HEK293 (cell line): ENCODE results near the gene ILK.

ENCODE experiments used
- CTCF ChIA-PET: fragments of 350-600 bp; formaldehyde crosslinking; extraction: SDS; loops from one replicate; lab custom pipeline; 2021; ENCODE audit warnings: antibody characterized with exemption; lab: Yijun Ruan, JAX
- POLR2A ChIA-PET: fragments of 300-600 bp; formaldehyde crosslinking; extraction: SDS; loops from one replicate; lab custom pipeline; 2020; ENCODE audit warnings: antibody characterized with exemption, inconsistent platforms; lab: Yijun Ruan, JAX
- H3K27ac ChIP-seq: fragments of 200-500 bp; sonication (Bioruptor generic); 2 replicates; pipeline ENCODE4 v1.5.1; 2014; ENCODE audit warnings: low read depth, low read length, control low read depth, inconsistent platforms; ENCODE audit errors: extremely low read depth
- H3K36me3 ChIP-seq, 2 experiments: fragments of 200-500 bp in 1 of 2; sonication (Bioruptor generic) in 1 of 2; 1 replicate in 1 of 2; 2 replicates in 1 of 2; pipeline ENCODE4 v1.5.1; 2014 to 2017; ENCODE audit warnings: inconsistent platforms in 2 of 2, low read length in 2 of 2; ENCODE audit not compliant: control insufficient read depth in 2 of 2, insufficient read depth in 1 of 2
- H3K4me1 ChIP-seq: fragments of 200-500 bp; sonication (Bioruptor generic); 2 replicates; pipeline ENCODE4 v1.5.1; 2014; ENCODE audit warnings: mild to moderate bottlenecking, low read length, inconsistent platforms; ENCODE audit not compliant: control insufficient read depth, insufficient read depth
- H3K4me3 ChIP-seq: 2 replicates; pipeline ENCODE4 v1.5.1; 2011; ENCODE audit warnings: low read depth, mild to moderate bottlenecking, control low read depth, low read length, moderate library complexity
- H3K9me3 ChIP-seq: fragments of 200-500 bp; sonication (Bioruptor generic); 2 replicates; pipeline ENCODE4 v1.5.1; 2014; ENCODE audit warnings: low read depth, low read length, inconsistent platforms; ENCODE audit not compliant: control insufficient read depth, insufficient read depth
- BCL11B ChIP-seq: fragments of 450-650 bp; formaldehyde crosslinking; IDR thresholded peaks from 2 replicates; pipeline ENCODE4 v1.5.1; 2016; ENCODE audit warnings: low read depth, missing biosample characterization, missing genetic modification characterization
- HOXA7 ChIP-seq: sonication (generic); formaldehyde crosslinking; IDR thresholded peaks from 2 replicates; pipeline ENCODE4 v1.8.1; 2022; ENCODE audit warnings: missing genetic modification reagents, borderline replicate concordance
- REPIN1 ChIP-seq: fragments of 450-650 bp; formaldehyde crosslinking; IDR thresholded peaks from 2 replicates; pipeline ENCODE4 v1.5.1; 2017; ENCODE audit warnings: missing biosample characterization, missing genetic modification characterization, low read depth
- ZBTB48 ChIP-seq: fragments of 450-650 bp; formaldehyde crosslinking; IDR thresholded peaks from 2 replicates; pipeline ENCODE4 v1.5.1; 2016; ENCODE audit warnings: missing biosample characterization, missing genetic modification characterization
- ZBTB7A ChIP-seq: fragments of 450-650 bp; formaldehyde crosslinking; IDR thresholded peaks from 2 replicates; pipeline ENCODE4 v1.5.1; 2016; ENCODE audit warnings: low read depth, missing biosample characterization, missing genetic modification characterization
- ZNF16 ChIP-seq: fragments of 450-650 bp; formaldehyde crosslinking; IDR thresholded peaks from 2 replicates; pipeline ENCODE4 v1.5.1; 2016; ENCODE audit warnings: low read depth, missing biosample characterization, missing genetic modification characterization
- ZNF473 ChIP-seq: fragments of 450-650 bp; formaldehyde crosslinking; IDR thresholded peaks from 2 replicates; pipeline ENCODE4 v1.5.1; 2017; ENCODE audit warnings: missing biosample characterization, missing genetic modification characterization
- ZNF558 ChIP-seq: fragments of 450-650 bp; formaldehyde crosslinking; IDR thresholded peaks from 2 replicates; pipeline ENCODE4 v1.5.1; 2016; ENCODE audit warnings: missing biosample characterization, missing genetic modification characterization
- ZNF560 ChIP-seq: fragments of 450-650 bp; formaldehyde crosslinking; IDR thresholded peaks from 2 replicates; pipeline ENCODE4 v1.5.1; 2017; ENCODE audit warnings: missing biosample characterization, missing genetic modification characterization, borderline replicate concordance
- ZNF624 ChIP-seq: fragments of 450-650 bp; formaldehyde crosslinking; IDR thresholded peaks from 2 replicates; pipeline ENCODE4 v1.5.1; 2017; ENCODE audit warnings: missing biosample characterization, missing genetic modification characterization
- ZNF677 ChIP-seq: fragments of 450-650 bp; IDR thresholded peaks from 2 replicates; pipeline ENCODE4 v1.5.0; 2018; ENCODE audit warnings: missing biosample characterization, mild to moderate bottlenecking, missing genetic modification characterization, moderate library complexity
- ZNF707 ChIP-seq: fragments of 450-650 bp; formaldehyde crosslinking; IDR thresholded peaks from 2 replicates; pipeline ENCODE4 v1.5.1; 2016; ENCODE audit warnings: missing biosample characterization, missing genetic modification characterization
- ZNF747 ChIP-seq: fragments of 450-650 bp; formaldehyde crosslinking; IDR thresholded peaks from 2 replicates; pipeline ENCODE4 v1.5.1; 2016; ENCODE audit warnings: missing biosample characterization, missing genetic modification characterization
- ZNF785 ChIP-seq: fragments of 450-650 bp; formaldehyde crosslinking; IDR thresholded peaks from 2 replicates; pipeline ENCODE4 v1.5.1; 2016; ENCODE audit warnings: missing biosample characterization, missing genetic modification characterization
- TF ChIP-seq, protein P1 (sequence below): fragments of 450-650 bp; IDR thresholded peaks from 2 replicates; pipeline ENCODE4 v1.5.1; 2018; ENCODE audit warnings: missing biosample characterization, missing genetic modification characterization
- TF ChIP-seq, protein P2 (sequence below): fragments of 450-650 bp; formaldehyde crosslinking; IDR thresholded peaks from 2 replicates; pipeline ENCODE4; 2016; ENCODE audit warnings: missing biosample characterization, missing genetic modification characterization
- TF ChIP-seq, protein P3 (sequence below): fragments of 450-650 bp; IDR thresholded peaks from 2 replicates; pipeline ENCODE4 v1.5.1; 2018; ENCODE audit warnings: missing biosample characterization, mild to moderate bottlenecking, missing genetic modification characterization
- TF ChIP-seq, protein P4 (sequence below): fragments of 450-650 bp; formaldehyde crosslinking; IDR thresholded peaks from 2 replicates; pipeline ENCODE4 v1.5.1; 2016; ENCODE audit warnings: missing biosample characterization, missing genetic modification characterization
- TF ChIP-seq, protein P5 (sequence below): fragments of 450-650 bp; formaldehyde crosslinking; IDR thresholded peaks from 2 replicates; pipeline ENCODE4 v1.5.1; 2016; ENCODE audit warnings: missing biosample characterization, missing genetic modification characterization, borderline replicate concordance

Gene ILK

DNA sequence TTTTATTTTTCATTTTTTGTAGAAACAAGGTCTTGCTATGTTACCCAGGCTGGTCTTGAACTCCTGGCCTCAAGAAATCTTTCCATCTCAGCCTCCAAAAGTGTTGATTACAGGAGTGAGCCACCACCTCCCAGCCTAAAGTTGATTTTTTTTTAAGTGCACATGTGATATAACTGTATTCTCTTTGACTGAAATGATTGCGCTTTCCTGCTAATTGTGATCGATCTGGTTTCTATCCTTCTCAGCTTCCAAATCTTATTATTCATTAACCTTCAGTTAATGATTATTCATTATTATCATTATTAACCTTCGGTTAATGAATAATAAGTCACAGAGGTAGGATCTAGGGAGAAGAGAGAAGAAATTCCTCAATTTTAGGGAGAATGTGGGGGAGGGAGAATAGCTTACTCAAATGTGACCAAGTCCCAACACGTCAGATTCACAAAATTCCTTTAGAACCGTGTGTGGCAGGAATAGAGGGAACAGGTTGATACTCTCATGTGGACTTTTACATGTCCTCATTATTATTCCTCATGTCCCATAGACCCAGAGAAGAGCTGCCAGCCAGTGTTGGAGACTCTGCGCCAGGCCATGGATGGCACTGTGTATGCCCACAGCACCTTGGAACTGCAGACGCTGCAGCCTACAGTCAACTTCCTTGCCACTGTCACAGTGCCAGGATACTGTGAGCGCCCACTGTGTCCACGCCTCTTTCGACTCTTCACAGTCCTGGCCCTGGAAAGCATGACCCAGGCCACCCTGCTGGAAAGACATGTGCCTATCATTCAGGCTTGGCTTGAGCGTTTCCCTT, 47.2 kb upstream of the ILK start:
- CTCF ChIA-PET, result interaction anchor here (0.6 to 1.2 kb wide), 2 partner anchors 12 to 195 kb away, joined by 3 to 5 read pairs; no protein-coding TSS in a partner anchor
- Histone ChIP-seq H3K27ac (no peak overlapping the region), H3K4me1 (no peaks in the 10 kb centered on the region), H3K4me3 (no peak overlapping the region), H3K9me3 (no peaks in the 10 kb centered on the region), H3K36me3 (peaks cover 0 to 10% of the 10 kb centered on the region in 2 experiments; a peak in 1 of 3 replicates)
- POLR2A ChIA-PET, result no interaction called here
- TF ChIP-seq ZNF16 (tag by site-specific recombination) (no peak), ZNF707 (tag by site-specific recombination) (no peak), ZNF473 (tag by site-specific recombination) (no peak)
- TF ChIP-seq, protein P1, sequence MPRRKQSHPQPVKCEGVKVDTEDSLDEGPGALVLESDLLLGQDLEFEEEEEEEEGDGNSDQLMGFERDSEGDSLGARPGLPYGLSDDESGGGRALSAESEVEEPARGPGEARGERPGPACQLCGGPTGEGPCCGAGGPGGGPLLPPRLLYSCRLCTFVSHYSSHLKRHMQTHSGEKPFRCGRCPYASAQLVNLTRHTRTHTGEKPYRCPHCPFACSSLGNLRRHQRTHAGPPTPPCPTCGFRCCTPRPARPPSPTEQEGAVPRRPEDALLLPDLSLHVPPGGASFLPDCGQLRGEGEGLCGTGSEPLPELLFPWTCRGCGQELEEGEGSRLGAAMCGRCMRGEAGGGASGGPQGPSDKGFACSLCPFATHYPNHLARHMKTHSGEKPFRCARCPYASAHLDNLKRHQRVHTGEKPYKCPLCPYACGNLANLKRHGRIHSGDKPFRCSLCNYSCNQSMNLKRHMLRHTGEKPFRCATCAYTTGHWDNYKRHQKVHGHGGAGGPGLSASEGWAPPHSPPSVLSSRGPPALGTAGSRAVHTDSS (tag by site-specific recombination), result no peak
- TF ChIP-seq, protein P2, sequence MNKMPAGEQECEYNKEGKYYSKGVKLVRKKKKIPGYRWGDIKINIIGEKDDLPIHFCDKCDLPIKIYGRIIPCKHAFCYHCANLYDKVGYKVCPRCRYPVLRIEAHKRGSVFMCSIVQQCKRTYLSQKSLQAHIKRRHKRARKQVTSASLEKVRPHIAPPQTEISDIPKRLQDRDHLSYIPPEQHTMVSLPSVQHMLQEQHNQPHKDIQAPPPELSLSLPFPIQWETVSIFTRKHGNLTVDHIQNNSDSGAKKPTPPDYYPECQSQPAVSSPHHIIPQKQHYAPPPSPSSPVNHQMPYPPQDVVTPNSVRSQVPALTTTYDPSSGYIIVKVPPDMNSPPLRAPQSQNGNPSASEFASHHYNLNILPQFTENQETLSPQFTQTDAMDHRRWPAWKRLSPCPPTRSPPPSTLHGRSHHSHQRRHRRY (tag by site-specific recombination), result no peak

DNA sequence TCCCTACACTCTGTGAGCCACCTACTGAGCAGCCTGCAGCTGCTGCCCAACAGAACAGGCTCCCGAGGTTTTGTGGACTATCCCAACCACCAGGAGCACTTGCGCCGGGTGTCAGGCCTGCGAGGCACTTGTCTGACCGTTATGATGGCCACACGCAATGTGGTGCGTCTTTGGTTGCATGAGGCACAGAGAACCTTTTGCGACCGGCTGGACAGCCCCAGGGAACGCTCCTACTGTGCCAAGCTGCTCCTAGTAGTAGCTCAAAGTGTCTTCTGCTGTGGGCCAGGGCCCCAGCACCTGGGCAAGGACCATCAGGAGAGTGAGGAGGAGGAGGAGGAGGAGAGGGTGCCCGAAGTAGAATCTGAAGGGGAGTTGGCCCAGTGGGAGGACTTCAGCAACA, 46.5 kb upstream of the ILK start:
- Histone ChIP-seq H3K4me3 (no peak overlapping the region), H3K27ac (no peak overlapping the region), H3K9me3 (no peaks in the 10 kb centered on the region), H3K36me3 (peaks cover 0 to 10% of the 10 kb centered on the region in 2 experiments; a peak in 1 of 3 replicates), H3K4me1 (no peaks in the 10 kb centered on the region)
- POLR2A ChIA-PET, result no interaction called here
- CTCF ChIA-PET, result no interaction called here
- TF ChIP-seq ZNF677 (tag by site-specific recombination), result no peak
- TF ChIP-seq, protein P3, sequence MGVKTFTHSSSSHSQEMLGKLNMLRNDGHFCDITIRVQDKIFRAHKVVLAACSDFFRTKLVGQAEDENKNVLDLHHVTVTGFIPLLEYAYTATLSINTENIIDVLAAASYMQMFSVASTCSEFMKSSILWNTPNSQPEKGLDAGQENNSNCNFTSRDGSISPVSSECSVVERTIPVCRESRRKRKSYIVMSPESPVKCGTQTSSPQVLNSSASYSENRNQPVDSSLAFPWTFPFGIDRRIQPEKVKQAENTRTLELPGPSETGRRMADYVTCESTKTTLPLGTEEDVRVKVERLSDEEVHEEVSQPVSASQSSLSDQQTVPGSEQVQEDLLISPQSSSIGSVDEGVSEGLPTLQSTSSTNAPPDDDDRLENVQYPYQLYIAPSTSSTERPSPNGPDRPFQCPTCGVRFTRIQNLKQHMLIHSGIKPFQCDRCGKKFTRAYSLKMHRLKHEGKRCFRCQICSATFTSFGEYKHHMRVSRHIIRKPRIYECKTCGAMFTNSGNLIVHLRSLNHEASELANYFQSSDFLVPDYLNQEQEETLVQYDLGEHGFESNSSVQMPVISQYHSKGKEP (tag by site-specific recombination), result no peak
- no peak for TF ChIP-seq HOXA7 (CRISPR knock-in tag)
- no peak for TF ChIP-seq ZNF747 (tag by site-specific recombination)
- no peak for TF ChIP-seq REPIN1 (tag by site-specific recombination)
- no peak for TF ChIP-seq ZBTB7A (tag by site-specific recombination)
- TF ChIP-seq, protein P4, sequence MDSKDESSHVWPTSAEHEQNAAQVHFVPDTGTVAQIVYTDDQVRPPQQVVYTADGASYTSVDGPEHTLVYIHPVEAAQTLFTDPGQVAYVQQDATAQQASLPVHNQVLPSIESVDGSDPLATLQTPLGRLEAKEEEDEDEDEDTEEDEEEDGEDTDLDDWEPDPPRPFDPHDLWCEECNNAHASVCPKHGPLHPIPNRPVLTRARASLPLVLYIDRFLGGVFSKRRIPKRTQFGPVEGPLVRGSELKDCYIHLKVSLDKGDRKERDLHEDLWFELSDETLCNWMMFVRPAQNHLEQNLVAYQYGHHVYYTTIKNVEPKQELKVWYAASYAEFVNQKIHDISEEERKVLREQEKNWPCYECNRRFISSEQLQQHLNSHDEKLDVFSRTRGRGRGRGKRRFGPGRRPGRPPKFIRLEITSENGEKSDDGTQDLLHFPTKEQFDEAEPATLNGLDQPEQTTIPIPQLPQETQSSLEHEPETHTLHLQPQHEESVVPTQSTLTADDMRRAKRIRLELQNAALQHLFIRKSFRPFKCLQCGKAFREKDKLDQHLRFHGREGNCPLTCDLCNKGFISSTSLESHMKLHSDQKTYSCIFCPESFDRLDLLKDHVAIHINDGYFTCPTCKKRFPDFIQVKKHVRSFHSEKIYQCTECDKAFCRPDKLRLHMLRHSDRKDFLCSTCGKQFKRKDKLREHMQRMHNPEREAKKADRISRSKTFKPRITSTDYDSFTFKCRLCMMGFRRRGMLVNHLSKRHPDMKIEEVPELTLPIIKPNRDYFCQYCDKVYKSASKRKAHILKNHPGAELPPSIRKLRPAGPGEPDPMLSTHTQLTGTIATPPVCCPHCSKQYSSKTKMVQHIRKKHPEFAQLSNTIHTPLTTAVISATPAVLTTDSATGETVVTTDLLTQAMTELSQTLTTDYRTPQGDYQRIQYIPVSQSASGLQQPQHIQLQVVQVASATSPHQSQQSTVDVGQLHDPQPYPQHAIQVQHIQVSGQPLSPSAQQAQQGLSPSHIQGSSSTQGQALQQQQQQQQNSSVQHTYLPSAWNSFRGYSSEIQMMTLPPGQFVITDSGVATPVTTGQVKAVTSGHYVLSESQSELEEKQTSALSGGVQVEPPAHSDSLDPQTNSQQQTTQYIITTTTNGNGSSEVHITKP (tag by site-specific recombination), result no peak
- TF ChIP-seq, protein P1 (tag by site-specific recombination), result no peak
- TF ChIP-seq ZNF560 (tag by site-specific recombination), result no peak
- no peak for TF ChIP-seq ZNF558
- no peak for TF ChIP-seq BCL11B (tag by site-specific recombination)
- TF ChIP-seq, protein P5, sequence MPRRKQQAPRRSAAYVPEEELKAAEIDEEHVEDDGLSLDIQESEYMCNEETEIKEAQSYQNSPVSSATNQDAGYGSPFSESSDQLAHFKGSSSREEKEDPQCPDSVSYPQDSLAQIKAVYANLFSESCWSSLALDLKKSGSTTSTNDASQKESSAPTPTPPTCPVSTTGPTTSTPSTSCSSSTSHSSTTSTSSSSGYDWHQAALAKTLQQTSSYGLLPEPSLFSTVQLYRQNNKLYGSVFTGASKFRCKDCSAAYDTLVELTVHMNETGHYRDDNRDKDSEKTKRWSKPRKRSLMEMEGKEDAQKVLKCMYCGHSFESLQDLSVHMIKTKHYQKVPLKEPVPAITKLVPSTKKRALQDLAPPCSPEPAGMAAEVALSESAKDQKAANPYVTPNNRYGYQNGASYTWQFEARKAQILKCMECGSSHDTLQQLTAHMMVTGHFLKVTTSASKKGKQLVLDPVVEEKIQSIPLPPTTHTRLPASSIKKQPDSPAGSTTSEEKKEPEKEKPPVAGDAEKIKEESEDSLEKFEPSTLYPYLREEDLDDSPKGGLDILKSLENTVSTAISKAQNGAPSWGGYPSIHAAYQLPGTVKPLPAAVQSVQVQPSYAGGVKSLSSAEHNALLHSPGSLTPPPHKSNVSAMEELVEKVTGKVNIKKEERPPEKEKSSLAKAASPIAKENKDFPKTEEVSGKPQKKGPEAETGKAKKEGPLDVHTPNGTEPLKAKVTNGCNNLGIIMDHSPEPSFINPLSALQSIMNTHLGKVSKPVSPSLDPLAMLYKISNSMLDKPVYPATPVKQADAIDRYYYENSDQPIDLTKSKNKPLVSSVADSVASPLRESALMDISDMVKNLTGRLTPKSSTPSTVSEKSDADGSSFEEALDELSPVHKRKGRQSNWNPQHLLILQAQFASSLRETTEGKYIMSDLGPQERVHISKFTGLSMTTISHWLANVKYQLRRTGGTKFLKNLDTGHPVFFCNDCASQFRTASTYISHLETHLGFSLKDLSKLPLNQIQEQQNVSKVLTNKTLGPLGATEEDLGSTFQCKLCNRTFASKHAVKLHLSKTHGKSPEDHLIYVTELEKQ (tag by site-specific recombination), result no peak
- TF ChIP-seq ZNF16 (tag by site-specific recombination), result no peak
- TF ChIP-seq ZBTB48 (tag by site-specific recombination), result no peak
- TF ChIP-seq ZNF785 (tag by site-specific recombination), result no peak
- no peak for TF ChIP-seq ZNF624
